Measurements from ENCODE around the gene XPO4. TPM values are rescaled to one million over a fixed set of nuclear protein-coding genes. Genes with fewer than 3 reads are reported as not detected.
A peak's percentile ranks its signal among the peaks of the same experiment; 100 is the strongest.

XPO4 gene
- total RNA-seq, 2 donors from 2014 or later, result 19.3 to 24.8 TPM

DNA sequence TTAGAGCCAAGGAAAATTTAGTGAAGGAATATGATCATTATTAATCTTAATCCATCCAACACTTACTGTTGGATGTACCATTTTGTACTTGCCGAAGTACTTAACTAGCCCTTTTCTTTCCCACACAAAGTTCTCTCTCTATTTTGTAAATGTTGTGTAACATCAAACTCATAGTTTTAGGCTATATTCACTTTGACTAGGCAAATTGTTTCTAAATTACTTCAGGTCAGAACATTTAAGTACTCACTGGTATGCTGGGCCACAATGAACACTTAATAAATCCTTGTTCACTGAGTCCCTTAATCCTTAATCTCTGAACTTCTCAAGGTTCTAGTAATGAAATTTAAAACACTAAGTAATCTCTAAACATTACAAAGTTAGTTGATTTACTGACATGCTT is 79.5 kb downstream of the XPO4 start:
- Histone ChIP-seq H3K4me1 (ENCODE audit: control insufficient read depth in 1 of 2, low read depth in 2 of 2) (peaks cover 0 to 18% of the 10 kb centered on the region in 2 donors), H3K4me3 (no peak overlapping the region), H3K27me3 (replicated peaks; ENCODE audit: insufficient read depth) (no peaks in the 10 kb centered on the region), H3K27ac (peak overlapping the region in 1 of 2 donors; percentile 47), H3K9me3 (no peaks in the 10 kb centered on the region), H3K36me3 (no peaks in the 10 kb centered on the region)
- TF ChIP-seq, protein P1, sequence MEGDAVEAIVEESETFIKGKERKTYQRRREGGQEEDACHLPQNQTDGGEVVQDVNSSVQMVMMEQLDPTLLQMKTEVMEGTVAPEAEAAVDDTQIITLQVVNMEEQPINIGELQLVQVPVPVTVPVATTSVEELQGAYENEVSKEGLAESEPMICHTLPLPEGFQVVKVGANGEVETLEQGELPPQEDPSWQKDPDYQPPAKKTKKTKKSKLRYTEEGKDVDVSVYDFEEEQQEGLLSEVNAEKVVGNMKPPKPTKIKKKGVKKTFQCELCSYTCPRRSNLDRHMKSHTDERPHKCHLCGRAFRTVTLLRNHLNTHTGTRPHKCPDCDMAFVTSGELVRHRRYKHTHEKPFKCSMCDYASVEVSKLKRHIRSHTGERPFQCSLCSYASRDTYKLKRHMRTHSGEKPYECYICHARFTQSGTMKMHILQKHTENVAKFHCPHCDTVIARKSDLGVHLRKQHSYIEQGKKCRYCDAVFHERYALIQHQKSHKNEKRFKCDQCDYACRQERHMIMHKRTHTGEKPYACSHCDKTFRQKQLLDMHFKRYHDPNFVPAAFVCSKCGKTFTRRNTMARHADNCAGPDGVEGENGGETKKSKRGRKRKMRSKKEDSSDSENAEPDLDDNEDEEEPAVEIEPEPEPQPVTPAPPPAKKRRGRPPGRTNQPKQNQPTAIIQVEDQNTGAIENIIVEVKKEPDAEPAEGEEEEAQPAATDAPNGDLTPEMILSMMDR (IDR thresholded peaks at IDR 0.05), result no peak
- DNase-seq (ENCODE audit: low spot score) (no peak), ATAC-seq (ENCODE audit: insufficient number of reproducible peaks, low FRiP score, low read depth) (no peak)

DNA sequence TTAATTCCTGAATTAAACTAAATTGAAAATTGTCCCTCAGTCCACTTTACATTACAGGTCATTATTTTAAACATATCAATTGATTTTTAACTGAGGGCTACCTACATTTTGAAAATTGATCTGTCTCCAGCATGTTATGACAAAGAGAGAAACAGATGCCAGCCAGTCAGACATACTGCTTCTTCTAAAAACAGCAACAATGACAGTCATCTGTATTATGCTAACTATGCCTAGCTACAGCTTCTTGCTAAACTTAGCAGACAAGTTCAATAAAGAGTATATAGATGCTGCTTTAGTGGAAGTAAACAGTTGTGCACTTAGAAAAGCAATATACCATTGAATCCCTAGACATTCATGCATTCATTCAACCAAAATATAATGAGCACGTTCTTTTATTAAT is 80.1 kb downstream of the XPO4 start:
- Histone ChIP-seq H3K36me3 (no peaks in the 10 kb centered on the region), H3K27ac (peak overlapping the region in 1 of 2 donors; percentile 47), H3K9me3 (no peaks in the 10 kb centered on the region), H3K27me3 (replicated peaks; ENCODE audit: insufficient read depth) (no peaks in the 10 kb centered on the region), H3K4me1 (ENCODE audit: control insufficient read depth in 1 of 2, low read depth in 2 of 2) (peaks cover 0 to 21% of the 10 kb centered on the region in 2 donors), H3K4me3 (no peak overlapping the region)
- TF ChIP-seq, protein P1 (IDR thresholded peaks at IDR 0.05), result no peak
- ATAC-seq (ENCODE audit: insufficient number of reproducible peaks, low FRiP score, low read depth) (no peak), DNase-seq (ENCODE audit: low spot score) (no peak)

DNA sequence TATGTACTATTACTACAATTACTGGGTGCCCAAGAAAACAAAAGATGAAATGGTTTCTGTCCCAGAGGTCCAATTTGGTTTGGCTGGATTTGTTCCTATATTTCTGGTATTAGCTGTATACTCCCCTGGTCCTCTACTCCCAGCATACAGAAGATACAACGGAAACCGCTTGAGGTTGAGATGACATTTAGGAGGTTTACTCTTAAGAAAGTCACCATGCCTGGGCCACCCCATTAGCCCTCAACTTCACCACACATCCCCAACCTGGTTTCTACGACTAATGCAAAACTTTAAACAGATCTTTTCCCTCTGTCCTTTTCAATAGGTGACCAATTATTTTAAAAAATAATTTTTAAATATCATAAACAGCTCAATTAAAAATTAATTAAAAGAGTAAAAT is 82.8 kb downstream of the XPO4 start:
- Histone ChIP-seq H3K27ac (no peak overlapping the region), H3K27me3 (replicated peaks; ENCODE audit: insufficient read depth) (no peaks in the 10 kb centered on the region), H3K4me3 (no peak overlapping the region), H3K9me3 (no peaks in the 10 kb centered on the region), H3K36me3 (no peaks in the 10 kb centered on the region), H3K4me1 (ENCODE audit: control insufficient read depth in 1 of 2, low read depth in 2 of 2) (peaks cover 2 to 31% of the 10 kb centered on the region in 2 donors)
- TF ChIP-seq, protein P1 (IDR thresholded peaks at IDR 0.05), result no peak
- ATAC-seq (ENCODE audit: insufficient number of reproducible peaks, low FRiP score, low read depth) (no peak), DNase-seq (ENCODE audit: low spot score) (no peak)

DNA sequence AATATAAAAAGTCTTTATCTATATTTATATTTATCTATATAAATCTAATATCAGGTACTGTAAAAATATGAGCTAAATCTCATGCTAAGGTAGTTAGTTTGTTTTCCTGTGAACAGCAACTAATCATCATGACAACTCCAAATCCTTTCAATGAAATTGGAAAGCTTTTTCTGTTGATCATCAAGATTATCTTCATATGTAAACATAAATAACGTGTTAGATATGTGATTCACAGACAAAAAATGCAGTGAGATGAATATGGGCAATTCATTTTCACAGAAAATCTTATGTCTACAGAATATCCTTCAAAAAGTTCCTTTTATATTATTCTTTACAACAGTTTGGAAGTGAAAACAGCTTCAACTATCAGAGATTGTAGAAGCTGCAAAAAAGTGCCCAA is 87.1 kb downstream of the XPO4 start:
- Histone ChIP-seq H3K4me1 (ENCODE audit: control insufficient read depth in 1 of 2, low read depth in 2 of 2) (peaks cover 2 to 33% of the 10 kb centered on the region in 2 donors), H3K27me3 (replicated peaks; ENCODE audit: insufficient read depth) (no peaks in the 10 kb centered on the region), H3K27ac (peak overlapping the region; percentile 84), H3K36me3 (no peaks in the 10 kb centered on the region), H3K9me3 (no peaks in the 10 kb centered on the region), H3K4me3 (no peak overlapping the region)
- ATAC-seq (ENCODE audit: insufficient number of reproducible peaks, low FRiP score, low read depth) (no peak), DNase-seq (ENCODE audit: low spot score) (no peak)
- TF ChIP-seq, protein P1 (IDR thresholded peaks at IDR 0.05), result no peak

DNA sequence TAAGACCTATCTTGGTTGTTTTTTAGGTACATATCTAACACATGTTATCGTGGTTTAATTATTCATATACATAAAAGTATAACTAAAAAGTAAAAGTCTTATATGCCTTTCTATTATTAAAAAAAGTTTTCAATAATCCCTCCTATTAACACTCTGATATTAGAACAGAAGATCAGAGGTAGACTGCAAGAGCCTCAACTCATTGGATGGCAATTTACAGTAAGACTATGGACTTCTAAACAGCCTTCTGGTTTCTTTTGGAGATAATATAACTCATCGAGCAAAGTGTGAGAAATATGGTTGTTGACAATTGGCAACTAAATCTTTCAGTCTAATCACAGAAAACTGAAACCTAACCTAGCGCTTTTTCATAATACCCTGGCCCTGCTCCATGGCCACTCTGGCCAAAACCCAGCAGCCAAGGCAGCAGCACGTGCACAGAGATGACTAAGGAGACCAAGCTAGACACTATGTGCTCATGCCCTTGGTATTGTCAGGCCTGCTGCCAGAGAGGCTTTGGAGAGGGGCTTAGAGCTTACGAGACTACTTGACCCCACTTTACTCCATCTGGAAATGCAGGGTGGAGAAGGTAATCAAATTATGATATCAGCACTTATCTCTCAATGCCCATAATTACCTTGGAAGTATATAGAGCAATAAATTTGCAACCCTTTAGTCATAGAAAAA is 88.2 kb downstream of the XPO4 start:
- H3K36me3 ChIP-seq, result no peaks in the 10 kb centered on the region
- ATAC-seq (ENCODE audit: insufficient number of reproducible peaks, low FRiP score, low read depth), result peak; percentile 98
- no peaks in the 10 kb centered on the region for H3K27me3 ChIP-seq (replicated peaks; ENCODE audit: insufficient read depth)
- peak; percentile 69 for DNase-seq (ENCODE audit: low spot score)
- peak overlapping the region; percentile 84 for H3K27ac ChIP-seq
- no peaks in the 10 kb centered on the region for H3K9me3 ChIP-seq
- H3K4me3 ChIP-seq, result peak overlapping the region; percentile 59
- H3K4me1 ChIP-seq (ENCODE audit: control insufficient read depth in 1 of 2, low read depth in 2 of 2), result peaks cover 2 to 33% of the 10 kb centered on the region in 2 donors
- TF ChIP-seq, protein P1 (IDR thresholded peaks at IDR 0.05), result no peak
